Osteoblast (primary cell): ENCODE measurements around the gene DNAJC15. TPM values are rescaled to one million over a fixed set of nuclear protein-coding genes. Genes with fewer than 3 reads are reported as not detected.

Source experiments
- DNase-seq: peaks from one replicate; pipeline ENCODE4 v3.0.0; 2011; ENCODE audit warnings: low spot score, mixed read lengths; ENCODE audit not compliant: insufficient read length; ENCODE audit errors: missing footprints
- H2AFZ ChIP-seq: 2 replicates; pipeline ENCODE4 v1.6.0; 2011; ENCODE audit warnings: mild to moderate bottlenecking, low read length
- H3K27ac ChIP-seq: 2 replicates; pipeline ENCODE4 v1.5.1; 2011; ENCODE audit warnings: mild to moderate bottlenecking, low read depth, low read length, moderate library complexity
- H3K27me3 ChIP-seq: 2 replicates; pipeline ENCODE4 v1.6.0; 2012; ENCODE audit warnings: mild to moderate bottlenecking, control low read depth, inconsistent platforms, low read length, moderate library complexity; ENCODE audit not compliant: insufficient read depth
- H3K36me3 ChIP-seq: 2 replicates; pipeline ENCODE4 v1.5.1; 2011; ENCODE audit warnings: mild to moderate bottlenecking, low read length, control low read depth, moderate library complexity; ENCODE audit not compliant: insufficient read depth
- H3K4me1 ChIP-seq: 2 replicates; pipeline ENCODE4 v1.5.1; 2011; ENCODE audit warnings: mild to moderate bottlenecking, low read length, control low read depth, moderate library complexity; ENCODE audit not compliant: insufficient read depth
- H3K4me2 ChIP-seq: 2 replicates; pipeline ENCODE4 v1.6.0; 2011; ENCODE audit warnings: mild to moderate bottlenecking, low read length; ENCODE audit not compliant: insufficient read depth
- H3K4me3 ChIP-seq: fragments of 200-600 bp; sonication (generic); 3 replicates; pipeline ENCODE4 v1.5.1; 2012; ENCODE audit warnings: mild to moderate bottlenecking, low read length, inconsistent platforms; ENCODE audit not compliant: insufficient read depth
- H3K79me2 ChIP-seq: 2 replicates; pipeline ENCODE4 v1.6.0; 2012; ENCODE audit warnings: mild to moderate bottlenecking, low read length, control low read depth, inconsistent platforms; ENCODE audit not compliant: insufficient read depth
- H3K9me3 ChIP-seq: 2 replicates; pipeline ENCODE4 v1.5.1; 2011; ENCODE audit warnings: low read depth, low read length, control low read depth
- H4K20me1 ChIP-seq: 2 replicates; pipeline ENCODE4 v1.6.0; 2012; ENCODE audit warnings: mild to moderate bottlenecking, low read length, control low read depth; ENCODE audit not compliant: insufficient read depth
- total RNA-seq: library from RNA; depleted of rRNA; stranded (reverse); fragments of >200 nt; gene quantifications from 2 replicates; pipeline ENCODE4 v1.2.3, GENCODE V29; 2012
- TF ChIP-seq, protein P1 (sequence below): IDR thresholded peaks from 2 replicates; pipeline ENCODE4 v1.5.1; 2011; ENCODE audit warnings: mild to moderate bottlenecking, low read depth, low read length, moderate library complexity; ENCODE audit errors: extremely low read depth

Gene DNAJC15
- total RNA-seq, 1 donor = 17.0 TPM

DNA sequence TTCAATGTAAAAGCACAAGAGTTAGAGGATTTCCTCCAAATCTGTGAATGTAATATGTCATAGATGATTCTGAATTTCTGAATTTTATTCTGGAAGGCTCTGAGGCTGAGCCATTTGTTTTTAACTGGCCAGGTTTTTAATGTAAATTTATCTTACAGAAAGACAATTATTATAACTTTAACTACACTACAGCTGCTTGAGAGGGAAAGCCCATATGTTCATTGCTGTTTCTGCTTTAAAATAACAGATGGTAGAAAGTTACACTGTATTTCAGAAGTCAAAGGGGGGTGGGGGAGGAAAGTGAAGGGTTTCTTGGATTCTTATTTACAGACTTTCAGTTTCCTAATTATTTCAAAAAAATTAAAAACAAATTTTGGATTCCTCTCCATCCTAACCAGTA is 62.8 kb downstream of the DNAJC15 start:
- Histone ChIP-seq H4K20me1 (no peaks in the 10 kb centered on the region), H3K36me3 (no peaks in the 10 kb centered on the region), H3K9me3 (no peaks in the 10 kb centered on the region), H3K79me2 (no peaks in the 10 kb centered on the region), H3K4me1 (peaks cover 8% of the 10 kb centered on the region), H2AFZ (no peak overlapping the region), H3K27me3 (no peaks in the 10 kb centered on the region), H3K4me3 (no peak overlapping the region), H3K27ac (no peak overlapping the region), H3K4me2 (no peak overlapping the region)
- no peak for DNase-seq
- TF ChIP-seq, protein P1, sequence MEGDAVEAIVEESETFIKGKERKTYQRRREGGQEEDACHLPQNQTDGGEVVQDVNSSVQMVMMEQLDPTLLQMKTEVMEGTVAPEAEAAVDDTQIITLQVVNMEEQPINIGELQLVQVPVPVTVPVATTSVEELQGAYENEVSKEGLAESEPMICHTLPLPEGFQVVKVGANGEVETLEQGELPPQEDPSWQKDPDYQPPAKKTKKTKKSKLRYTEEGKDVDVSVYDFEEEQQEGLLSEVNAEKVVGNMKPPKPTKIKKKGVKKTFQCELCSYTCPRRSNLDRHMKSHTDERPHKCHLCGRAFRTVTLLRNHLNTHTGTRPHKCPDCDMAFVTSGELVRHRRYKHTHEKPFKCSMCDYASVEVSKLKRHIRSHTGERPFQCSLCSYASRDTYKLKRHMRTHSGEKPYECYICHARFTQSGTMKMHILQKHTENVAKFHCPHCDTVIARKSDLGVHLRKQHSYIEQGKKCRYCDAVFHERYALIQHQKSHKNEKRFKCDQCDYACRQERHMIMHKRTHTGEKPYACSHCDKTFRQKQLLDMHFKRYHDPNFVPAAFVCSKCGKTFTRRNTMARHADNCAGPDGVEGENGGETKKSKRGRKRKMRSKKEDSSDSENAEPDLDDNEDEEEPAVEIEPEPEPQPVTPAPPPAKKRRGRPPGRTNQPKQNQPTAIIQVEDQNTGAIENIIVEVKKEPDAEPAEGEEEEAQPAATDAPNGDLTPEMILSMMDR = no peak

DNA sequence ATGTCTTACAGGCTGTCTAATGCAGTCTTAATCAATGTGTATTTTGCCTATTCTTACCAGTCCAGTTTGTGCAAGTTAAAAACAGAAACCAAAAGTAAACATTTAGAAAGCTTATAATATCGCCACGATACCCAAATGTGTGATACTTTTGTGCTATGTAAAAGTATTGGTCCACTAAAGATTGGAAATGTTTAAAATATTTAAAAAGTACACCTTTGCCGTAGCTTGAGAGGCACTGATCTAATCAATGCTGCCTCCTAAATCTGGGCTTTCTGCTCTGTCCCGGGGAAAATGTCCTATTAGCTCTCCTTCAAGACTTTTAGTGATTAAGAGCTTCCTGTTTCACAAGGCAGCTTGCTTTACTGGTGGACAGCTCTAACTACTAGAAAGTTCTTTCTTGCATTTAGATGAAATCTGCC is 64.7 kb downstream of the DNAJC15 start:
- Histone ChIP-seq H3K36me3 (no peaks in the 10 kb centered on the region), H3K27me3 (no peaks in the 10 kb centered on the region), H3K4me3 (peak overlapping the region; percentile 62), H3K79me2 (no peaks in the 10 kb centered on the region), H3K4me2 (peak overlapping the region; percentile 73), H4K20me1 (no peaks in the 10 kb centered on the region), H3K27ac (peak overlapping the region; percentile 55), H3K9me3 (no peaks in the 10 kb centered on the region), H2AFZ (peak overlapping the region; percentile 39), H3K4me1 (peaks cover 8% of the 10 kb centered on the region)
- TF ChIP-seq, protein P1 = no peak
- peak; percentile 67 for DNase-seq

GRCh38 chr13:43089912-43090498 is 66.6 kb downstream of the DNAJC15 start:
- DNase-seq = no peak
- H3K4me2 ChIP-seq = no peak overlapping the region
- H3K36me3 ChIP-seq = no peaks in the 10 kb centered on the region
- no peak overlapping the region for H2AFZ ChIP-seq
- TF ChIP-seq, protein P1 = no peak
- peaks cover 12% of the 10 kb centered on the region for H3K4me1 ChIP-seq
- no peak overlapping the region for H3K27ac ChIP-seq
- no peaks in the 10 kb centered on the region for H3K79me2 ChIP-seq
- H3K27me3 ChIP-seq = no peaks in the 10 kb centered on the region
- H4K20me1 ChIP-seq = no peaks in the 10 kb centered on the region
- H3K4me3 ChIP-seq = no peak overlapping the region
- H3K9me3 ChIP-seq = no peaks in the 10 kb centered on the region

- H3K4me3 ChIP-seq = no peak overlapping the region
- no peaks in the 10 kb centered on the region for H3K9me3 ChIP-seq
- no peaks in the 10 kb centered on the region for H3K27me3 ChIP-seq
- peaks cover 16% of the 10 kb centered on the region for H3K4me1 ChIP-seq
- H3K79me2 ChIP-seq = peaks cover 7% of the 10 kb centered on the region
- DNase-seq = no peak
- TF ChIP-seq, protein P1 = no peak
- no peak overlapping the region for H3K27ac ChIP-seq
- no peaks in the 10 kb centered on the region for H4K20me1 ChIP-seq
- peak overlapping the region; percentile 49 for H3K4me2 ChIP-seq
- H2AFZ ChIP-seq = no peak overlapping the region
- H3K36me3 ChIP-seq = no peaks in the 10 kb centered on the region
Observed at GRCh38 chr13:43094901-43095300, 71.5 kb downstream of the DNAJC15 start.
